Measurements from ENCODE around the gene SDK2. TPM values are rescaled to one million over a fixed set of nuclear protein-coding genes. Genes with fewer than 3 reads are reported as not detected.

SDK2 gene
- total and polyA plus RNA-seq, 2 of the 8 experiments (the other 6 are each of a cell fraction or from before 2014, with no cell fraction given) = 3.9 to 4.1 TPM

GRCh38 chr17:73490851-73491250 lies 153.4 kb downstream of the SDK2 start:
- CTCF ChIA-PET (ENCODE audit: partially characterized antibody) = interaction anchor here (0.6 to 1.7 kb wide), 6 partner anchors 13 to 158 kb away, joined by 3 to 10 read pairs (median 3); no protein-coding TSS in a partner anchor

More at GRCh38 chr17:73490851-73491250, 153.4 kb downstream of the SDK2 start:
- H3K9ac ChIP-seq (replicated peaks in 1 of 4; ENCODE audit: extremely low read depth in 1 of 4, low read depth in 3 of 4, low read length in 3 of 4) = no peak overlapping the region
- no peak overlapping the region for H3K18ac ChIP-seq (ENCODE audit: extremely low read depth, low read length)
- no peaks in the 10 kb centered on the region; a peak in 1 of 7 replicates for H3K27me3 ChIP-seq (replicated peaks in 1 of 4; ENCODE audit: control insufficient read depth in 3 of 4, extremely low read depth in 1 of 4, insufficient read depth in 3 of 4, low read length in 3 of 4)
- 0 out of 2 replicates have a peak, but pooled peaks cover 2% of the 10 kb centered on the region for H3K79me1 ChIP-seq (ENCODE audit: low read depth, low read length)
- H3K4me1 ChIP-seq (replicated peaks in 1 of 4; ENCODE audit: control insufficient read depth in 3 of 4, insufficient read depth in 4 of 4, low read length in 3 of 4) = peaks cover 2 to 18% (median 9%) of the 10 kb centered on the region in 4 experiments
- POLR2A ChIA-PET (ENCODE audit: partially characterized antibody) = no interaction called here
- H3K79me2 ChIP-seq (ENCODE audit: control insufficient read depth in 1 of 2, insufficient read depth in 2 of 2, low read length in 2 of 2) = no peaks in the 10 kb centered on the region
- H2BK12ac ChIP-seq (ENCODE audit: low read depth, low read length) = no peak overlapping the region
- FAIRE-seq (no peak), DNase-seq (ENCODE audit: low read depth in 1 of 2, low spot score in 2 of 2) (no peak)
- no peak overlapping the region for H3K4me2 ChIP-seq (ENCODE audit: insufficient read depth in 1 of 2, low read depth in 2 of 2, low read length in 2 of 2)
- WGBS, 2 experiments (ENCODE audit: extremely low coverage in 1 of 2, insufficient coverage in 1 of 2, insufficient read length in 1 of 2, insufficient replicate concordance in 2 of 2, low coverage in 1 of 2, low lambda C conversion rate in 2 of 2, missing lambda C conversion rate in 1 of 2) = 90% methylated on average over 3 of the region's 3 CpGs; no CpG with 5 or more reads in 1 of the 2 experiments
- no peak overlapping the region for H2BK120ac ChIP-seq (replicated peaks; ENCODE audit: low read depth, low read length)
- peaks cover 1 to 2% of the 10 kb centered on the region in 2 experiments for H4K20me1 ChIP-seq (replicated peaks in 1 of 2; ENCODE audit: control insufficient read depth in 1 of 2, insufficient read depth in 2 of 2, low read length in 2 of 2)
- no peak overlapping the region for H3K23ac ChIP-seq (ENCODE audit: insufficient read length)
- no peak overlapping the region for H4K5ac ChIP-seq (ENCODE audit: insufficient read length, low read depth, low read length)
- TF ChIP-seq GTF2F1 (IDR thresholded peaks at IDR 0.05; ENCODE audit: borderline replicate concordance, low read depth, low read length) (no peak), ATF2 (IDR thresholded peaks at IDR 0.05; ENCODE audit: low read length) (no peak), TBP (IDR thresholded peaks at IDR 0.05; ENCODE audit: low read depth, low read length) (no peak), TAF7 (optimal IDR thresholded peaks at IDR 0.05; ENCODE audit: borderline replicate concordance, low read depth, low read length) (no peak), ZNF274 (IDR thresholded peaks at IDR 0.05; ENCODE audit: borderline replicate concordance, extremely low read depth, low read length) (no peak), MAFK (IDR thresholded peaks at IDR 0.05; ENCODE audit: low read depth, low read length) (no peak), ASH2L (IDR thresholded peaks at IDR 0.05; ENCODE audit: low read length) (no peak), HDAC6 (IDR thresholded peaks at IDR 0.05; ENCODE audit: low read depth, low read length) (no peak), HDAC2 (IDR thresholded peaks at IDR 0.05; ENCODE audit: borderline replicate concordance in 1 of 2, low read depth in 2 of 2, low read length in 2 of 2) (no peak), KDM4A (IDR thresholded peaks at IDR 0.05; ENCODE audit: low read depth, low read length, severe bottlenecking) (no peak)
- no peak overlapping the region for H2BK20ac ChIP-seq (ENCODE audit: low read length)
- no peaks in the 10 kb centered on the region for H3K36me3 ChIP-seq (ENCODE audit: control insufficient read depth in 2 of 4, insufficient read depth in 4 of 4, low read length in 3 of 4)
- H3K4me3 ChIP-seq (ENCODE audit: extremely low read depth in 1 of 4, insufficient read depth in 2 of 4, low read depth in 3 of 4, low read length in 4 of 4) = no peak overlapping the region
- peaks cover 2% of the 10 kb centered on the region in 2 experiments; a peak in 2 of 4 replicates for H3K9me3 ChIP-seq (ENCODE audit: insufficient read depth in 2 of 2, low read depth in 1 of 2, low read length in 1 of 2)
- H3K23me2 ChIP-seq (ENCODE audit: low read depth, low read length) = no peaks in the 10 kb centered on the region
- no peak overlapping the region for H3K27ac ChIP-seq (ENCODE audit: low read depth, low read length)
- H4K91ac ChIP-seq (replicated peaks; ENCODE audit: insufficient read length, low read length) = no peak overlapping the region
- no peak overlapping the region for H4K8ac ChIP-seq (ENCODE audit: extremely low read depth, insufficient read depth, low read length)
- no peak overlapping the region for H2AFZ ChIP-seq (ENCODE audit: low read length)
- no peak overlapping the region for H2BK5ac ChIP-seq (ENCODE audit: low read depth, low read length)
- no peak overlapping the region for H3K56ac ChIP-seq (replicated peaks; ENCODE audit: insufficient read length, low read depth, low read length)
- H3K14ac ChIP-seq (ENCODE audit: insufficient read length) = no peak overlapping the region
- H2AK5ac ChIP-seq (ENCODE audit: low read depth, low read length) = no peak overlapping the region
- H2BK15ac ChIP-seq (ENCODE audit: low read length) = no peak overlapping the region
- H3K4ac ChIP-seq (replicated peaks; ENCODE audit: insufficient read length, low read depth, low read length) = no peak overlapping the region
